Measurements from ENCODE around the gene FAM43B.

DNA sequence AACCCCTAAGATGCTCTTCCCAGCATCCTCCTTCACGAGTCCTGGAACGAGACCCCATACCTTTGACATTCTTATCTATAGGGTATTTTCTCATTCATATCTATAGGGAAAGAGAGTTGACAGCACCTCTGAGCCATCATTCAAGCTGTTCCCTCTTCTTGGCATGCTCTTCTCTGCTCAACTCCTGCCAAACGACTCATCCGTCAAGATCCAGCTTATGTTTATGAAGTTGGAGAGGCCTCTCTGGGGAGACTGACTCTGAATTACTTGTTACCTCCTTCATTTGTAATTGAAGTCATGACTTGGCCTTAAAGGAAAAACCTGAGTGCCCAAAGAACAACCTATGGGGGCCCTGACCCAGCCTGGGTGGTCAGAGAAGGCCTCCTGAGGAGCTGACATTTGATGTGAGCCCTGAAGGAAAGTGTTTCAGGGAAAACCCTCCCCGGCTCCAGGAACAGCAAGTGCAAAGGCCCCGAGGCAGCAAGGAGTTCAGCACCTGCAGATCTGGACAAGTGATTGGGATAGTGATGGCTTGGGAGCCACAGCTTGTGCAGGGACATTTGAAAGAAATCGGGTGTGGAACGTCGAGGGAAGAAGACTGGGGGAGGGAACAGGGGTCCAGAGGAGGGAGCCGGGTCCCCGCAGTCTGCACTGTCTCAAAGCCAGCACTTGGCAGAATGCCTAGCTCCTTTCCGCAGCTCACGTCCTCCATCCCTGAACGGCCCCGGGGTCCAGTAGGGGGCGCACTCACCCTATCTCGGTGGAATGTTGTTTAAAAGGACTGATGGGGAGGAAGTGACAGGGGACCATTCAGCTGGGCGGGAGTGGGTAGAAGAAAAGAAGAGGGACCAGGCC lies 22.5 kb downstream of the FAM43B start:
- TF ChIP-seq EZH2 (IDR thresholded peaks at IDR 0.05; ENCODE audit: borderline replicate concordance, low read depth, low read length, severe bottlenecking): no peak
- TF ChIP-seq, protein P1, sequence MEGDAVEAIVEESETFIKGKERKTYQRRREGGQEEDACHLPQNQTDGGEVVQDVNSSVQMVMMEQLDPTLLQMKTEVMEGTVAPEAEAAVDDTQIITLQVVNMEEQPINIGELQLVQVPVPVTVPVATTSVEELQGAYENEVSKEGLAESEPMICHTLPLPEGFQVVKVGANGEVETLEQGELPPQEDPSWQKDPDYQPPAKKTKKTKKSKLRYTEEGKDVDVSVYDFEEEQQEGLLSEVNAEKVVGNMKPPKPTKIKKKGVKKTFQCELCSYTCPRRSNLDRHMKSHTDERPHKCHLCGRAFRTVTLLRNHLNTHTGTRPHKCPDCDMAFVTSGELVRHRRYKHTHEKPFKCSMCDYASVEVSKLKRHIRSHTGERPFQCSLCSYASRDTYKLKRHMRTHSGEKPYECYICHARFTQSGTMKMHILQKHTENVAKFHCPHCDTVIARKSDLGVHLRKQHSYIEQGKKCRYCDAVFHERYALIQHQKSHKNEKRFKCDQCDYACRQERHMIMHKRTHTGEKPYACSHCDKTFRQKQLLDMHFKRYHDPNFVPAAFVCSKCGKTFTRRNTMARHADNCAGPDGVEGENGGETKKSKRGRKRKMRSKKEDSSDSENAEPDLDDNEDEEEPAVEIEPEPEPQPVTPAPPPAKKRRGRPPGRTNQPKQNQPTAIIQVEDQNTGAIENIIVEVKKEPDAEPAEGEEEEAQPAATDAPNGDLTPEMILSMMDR (IDR thresholded peaks at IDR 0.05; ENCODE audit: borderline replicate concordance, extremely low read depth, low read length, poor library complexity, severe bottlenecking): peak; percentile 84
